H9 (cell line): Measurements from ENCODE around the gene NSUN2. TPM values are rescaled to one million over a fixed set of nuclear protein-coding genes. Genes with fewer than 3 reads are reported as not detected.

Experiments
- DNase-seq: peaks from one replicate; pipeline ENCODE4 v3.0.0-alpha.2; 2017
- H2AFZ ChIP-seq: one replicate; pipeline ENCODE4 v1.6.1; 2013; ENCODE audit warnings: mild to moderate bottlenecking, low read length, control low read depth, moderate library complexity
- H2AK5ac ChIP-seq: 2 replicates; pipeline ENCODE4 v1.6.1; 2013; ENCODE audit warnings: low read length, control low read depth, mixed read lengths; ENCODE audit not compliant: insufficient read length
- H2BK120ac ChIP-seq: one replicate; pipeline ENCODE4 v1.6.1; 2013; ENCODE audit warnings: low read depth, mild to moderate bottlenecking, low read length, control low read depth, inconsistent platforms; ENCODE audit not compliant: poor library complexity, severe bottlenecking
- H2BK12ac ChIP-seq: 2 replicates; pipeline ENCODE4 v1.6.1; 2013; ENCODE audit warnings: low read length, control low read depth, mixed read lengths, low read depth; ENCODE audit not compliant: insufficient read length
- H2BK15ac ChIP-seq: 2 replicates; pipeline ENCODE4 v1.6.1; 2013; ENCODE audit warnings: low read depth, low read length, control low read depth
- H2BK20ac ChIP-seq: one replicate; pipeline ENCODE4 v1.6.1; 2013; ENCODE audit warnings: low read depth, mild to moderate bottlenecking, low read length, control low read depth, inconsistent platforms; ENCODE audit not compliant: poor library complexity, severe bottlenecking
- H2BK5ac ChIP-seq: 2 replicates; pipeline ENCODE4 v1.6.1; 2013; ENCODE audit warnings: low read length, control low read depth, mixed read lengths; ENCODE audit not compliant: insufficient read length
- H3K14ac ChIP-seq: 2 replicates; pipeline ENCODE4 v1.6.1; 2013; ENCODE audit warnings: low read length, control low read depth; ENCODE audit not compliant: insufficient read depth
- H3K18ac ChIP-seq: 2 replicates; pipeline ENCODE4 v1.6.1; 2013; ENCODE audit warnings: low read depth, mild to moderate bottlenecking, mixed read lengths, low read length, control low read depth; ENCODE audit not compliant: insufficient read length
- H3K23ac ChIP-seq: 2 replicates; pipeline ENCODE4 v1.6.1; 2013; ENCODE audit warnings: low read length, control low read depth, mixed read lengths, low read depth; ENCODE audit not compliant: insufficient read length
- H3K23me2 ChIP-seq: 2 replicates; pipeline ENCODE4 v1.6.1; 2013; ENCODE audit warnings: low read depth, mild to moderate bottlenecking, mixed read lengths, low read length, control low read depth; ENCODE audit not compliant: insufficient read length, poor library complexity, severe bottlenecking
- H3K27ac ChIP-seq: 2 replicates; pipeline ENCODE4 v1.5.1; 2013; ENCODE audit warnings: low read length, control low read depth, mixed read lengths, low read depth; ENCODE audit not compliant: insufficient read length
- H3K27me3 ChIP-seq: 2 replicates; pipeline ENCODE4 v1.6.1; 2013; ENCODE audit warnings: low read length, control low read depth, inconsistent platforms; ENCODE audit not compliant: insufficient read depth
- H3K4ac ChIP-seq: 2 replicates; pipeline ENCODE4 v1.6.1; 2013; ENCODE audit warnings: low read depth, mild to moderate bottlenecking, control low read depth, inconsistent platforms, low read length, moderate library complexity
- H3K4me1 ChIP-seq: 2 replicates; pipeline ENCODE4 v1.6.1; 2013; ENCODE audit warnings: low read length, control low read depth, inconsistent platforms; ENCODE audit not compliant: insufficient read depth
- H3K4me2 ChIP-seq: 2 replicates; pipeline ENCODE4 v1.6.1; 2013; ENCODE audit warnings: low read length, control low read depth, mixed read lengths; ENCODE audit not compliant: insufficient read length, insufficient read depth
- H3K56ac ChIP-seq: 2 replicates; pipeline ENCODE4 v1.6.1; 2013; ENCODE audit warnings: low read depth, mild to moderate bottlenecking, mixed read lengths, low read length, control low read depth; ENCODE audit not compliant: insufficient read length
- H3K79me1 ChIP-seq: 2 replicates; pipeline ENCODE4 v1.6.1; 2013; ENCODE audit warnings: low read depth, mild to moderate bottlenecking, moderate library complexity, low read length, control low read depth, inconsistent platforms; ENCODE audit not compliant: insufficient read depth, poor library complexity, severe bottlenecking
- H3K79me2 ChIP-seq: 2 replicates; pipeline ENCODE4 v1.6.1; 2013; ENCODE audit warnings: low read length, control low read depth, inconsistent platforms; ENCODE audit not compliant: insufficient read depth
- H3K9ac ChIP-seq: 2 replicates; pipeline ENCODE4 v1.6.1; 2013; ENCODE audit warnings: low read length, control low read depth, mixed read lengths; ENCODE audit not compliant: insufficient read length; ENCODE audit errors: extremely low read depth
- H3K9me3 ChIP-seq: one replicate; pipeline ENCODE4 v1.6.1; 2013; ENCODE audit warnings: low read depth, low read length, inconsistent platforms; ENCODE audit not compliant: control insufficient read depth
- H3T11ph ChIP-seq: one replicate; pipeline ENCODE4 v1.6.1; 2013; ENCODE audit warnings: mild to moderate bottlenecking, low read length, control low read depth, inconsistent platforms
- H4K20me1 ChIP-seq: one replicate; pipeline ENCODE4 v1.6.1; 2013; ENCODE audit not compliant: control insufficient read depth, insufficient read length, insufficient read depth
- H4K5ac ChIP-seq: 2 replicates; pipeline ENCODE4 v1.6.1; 2013; ENCODE audit warnings: low read depth, mild to moderate bottlenecking, mixed read lengths, low read length, control low read depth; ENCODE audit not compliant: insufficient read length
- H4K8ac ChIP-seq: replicated peaks from 2 replicates; pipeline ENCODE4 v1.6.1; 2013; ENCODE audit warnings: low read length, control low read depth, mixed read lengths, low read depth; ENCODE audit not compliant: insufficient read length
- H4K91ac ChIP-seq: 2 replicates; pipeline ENCODE4 v1.6.1; 2013; ENCODE audit warnings: low read depth, mild to moderate bottlenecking, moderate library complexity, mixed read lengths, low read length, control low read depth; ENCODE audit not compliant: insufficient read length
- H3K27ac Mint-ChIP-seq, 3 experiments: 2 replicates in 2 of 3; 3 replicates in 1 of 3; pipeline ENCODE4 v1.8.0; 2020 to 2021; ENCODE audit warnings: mixed read lengths in 3 of 3, mild to moderate bottlenecking in 1 of 3, moderate library complexity in 1 of 3
- H3K27me3 Mint-ChIP-seq: 2 replicates; pipeline ENCODE4 v1.8.0; 2021; ENCODE audit warnings: low read depth, mild to moderate bottlenecking, moderate library complexity, mixed read lengths
- H3K36me3 Mint-ChIP-seq, 3 experiments: 2 replicates in 2 of 3; 3 replicates in 1 of 3; pipeline ENCODE4 v1.8.0; 2020 to 2021; ENCODE audit warnings: low read depth in 3 of 3, mixed read lengths in 3 of 3; ENCODE audit not compliant: insufficient read depth in 1 of 3
- H3K4me1 Mint-ChIP-seq, 2 experiments: 2 replicates each; pipeline ENCODE4 v1.8.0; 2020; ENCODE audit warnings: mixed read lengths in 2 of 2
- H3K4me3 Mint-ChIP-seq, 2 experiments: 2 replicates in 1 of 2; 3 replicates in 1 of 2; pipeline ENCODE4 v1.8.0; 2020 to 2021; ENCODE audit warnings: mild to moderate bottlenecking in 2 of 2, mixed read lengths in 2 of 2, moderate library complexity in 1 of 2
- H3K9me3 Mint-ChIP-seq, 2 experiments: 2 replicates in 1 of 2; 3 replicates in 1 of 2; pipeline ENCODE4 v1.8.0; 2020; ENCODE audit warnings: mild to moderate bottlenecking in 2 of 2, mixed read lengths in 2 of 2, moderate library complexity in 1 of 2
- CTCF ChIP-seq: fragments of 200-600 bp; sonication (generic); conservative IDR thresholded peaks from 3 replicates; pipeline ENCODE4 v1.8.0; 2021; ENCODE audit warnings: antibody characterized with exemption, mild to moderate bottlenecking
- WGBS: extraction: QIAGEN DNeasy Blood & Tissue Kit; methylation state at CpG from one replicate; pipeline ENCODE4 v1.1.7; 2013; ENCODE audit warnings: missing lambda C conversion rate, low lambda C conversion rate, mixed read lengths; ENCODE audit not compliant: insufficient read length; ENCODE audit errors: extremely low coverage; 5-methylcytosine and 5-hydroxymethylcytosine counted together
- total RNA-seq: library from RNA; stranded (reverse); gene quantifications from 2 replicates; pipeline ENCODE4 v1.2.1, GENCODE V29; 2021

The NSUN2 gene
- total RNA-seq, 1 experiment from 2014 or later, result 115 TPM

GRCh38 chr5:6578676-6579343, 54.0 kb downstream of the NSUN2 start:
- H2BK5ac ChIP-seq, result no peak overlapping the region
- peaks cover 59% of the 10 kb centered on the region for H3K27me3 Mint-ChIP-seq
- H3K36me3 Mint-ChIP-seq, result 0 out of 7 replicates have a peak, but pooled peaks cover 0 to 8% (median 0%) of the 10 kb centered on the region in 3 experiments
- H4K8ac ChIP-seq, result no peak overlapping the region
- no CpG with 5 or more reads among the region's 14 CpGs for WGBS
- DNase-seq, result no peak
- H3K4me1 ChIP-seq, result peaks cover 4% of the 10 kb centered on the region; the same call in 1 of the 2 replicates
- no peak overlapping the region for H3K4me2 ChIP-seq
- no peak overlapping the region for H2BK15ac ChIP-seq
- no peak overlapping the region for H3T11ph ChIP-seq
- H3K4ac ChIP-seq, result no peak overlapping the region
- H2BK12ac ChIP-seq, result no peak overlapping the region
- H3K79me2 ChIP-seq, result no peaks in the 10 kb centered on the region
- H4K91ac ChIP-seq, result no peak overlapping the region
- H3K23me2 ChIP-seq, result peaks cover 5% of the 10 kb centered on the region
- no peak overlapping the region for H2BK120ac ChIP-seq
- peaks cover 5% of the 10 kb centered on the region; the same call in 1 of the 2 replicates for H3K27me3 ChIP-seq
- no peak for TF ChIP-seq CTCF
- H3K56ac ChIP-seq, result no peak overlapping the region
- H3K23ac ChIP-seq, result no peak overlapping the region
- H3K4me1 Mint-ChIP-seq, result peaks cover 6 to 7% of the 10 kb centered on the region in 2 experiments
- H2BK20ac ChIP-seq, result no peak overlapping the region
- no peak overlapping the region for H3K9ac ChIP-seq
- H3K18ac ChIP-seq, result no peak overlapping the region
- no peak overlapping the region for H3K27ac Mint-ChIP-seq
- H3K27ac ChIP-seq, result no peak overlapping the region
- no peaks in the 10 kb centered on the region for H4K20me1 ChIP-seq
- H2AK5ac ChIP-seq, result no peak overlapping the region
- no peaks in the 10 kb centered on the region for H3K9me3 ChIP-seq
- H2AFZ ChIP-seq, result no peak overlapping the region
- no peak overlapping the region for H4K5ac ChIP-seq
- H3K9me3 Mint-ChIP-seq, result peaks cover 17 to 19% of the 10 kb centered on the region in 2 experiments
- no peak overlapping the region for H3K4me3 Mint-ChIP-seq
- H3K79me1 ChIP-seq, result no peaks in the 10 kb centered on the region
- no peak overlapping the region for H3K14ac ChIP-seq
